Stimulated activated CD4-positive, alpha-beta T cell treated with anti-CD3 and anti-CD28 coated beads, TNF-alpha, amount 100 ng/mL, for 24 hours (primary cell): ENCODE results near the gene PPP1R37.

Experiments
- DNase-seq, 3 experiments: peaks; one replicate each; pipeline ENCODE4 v3.0.0-alpha.2; 2020; ENCODE audit warnings: low read depth in 3 of 3

Gene PPP1R37

DNA sequence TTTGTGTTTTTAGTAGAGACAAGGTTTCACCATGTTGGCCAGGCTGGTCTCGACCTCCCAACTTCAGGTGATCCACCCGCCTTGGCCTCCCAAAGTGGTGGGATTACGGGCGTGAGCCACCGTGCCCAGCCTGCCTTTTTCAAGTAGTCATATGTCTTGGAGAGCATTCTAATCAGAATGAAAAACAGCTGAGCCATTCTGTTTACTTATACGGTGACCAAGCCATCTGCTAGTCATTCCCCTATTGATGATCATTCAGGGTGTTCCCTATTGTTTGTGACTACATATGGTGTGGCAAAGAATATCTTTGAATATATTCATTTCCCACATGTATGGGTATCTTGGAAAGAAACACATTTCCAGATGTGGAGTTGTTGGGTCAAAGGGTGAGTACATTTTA, 102.8 kb downstream of the PPP1R37 start:
- DNase-seq, result no peak
